ENCODE measurements around the gene STK38L. TPM values are rescaled to one million over a fixed set of nuclear protein-coding genes. Genes with fewer than 3 reads are reported as not detected.
A peak's percentile ranks its signal among the peaks of the same experiment; 100 is the strongest.

STK38L gene
- total RNA-seq, 1 donor from 2014 or later, result 22.2 TPM

- ATAC-seq (no peak), DNase-seq (no peak)
- Histone ChIP-seq H3K4me3 (peak overlapping the region; percentile 78), H3K9me3 (no peaks in the 10 kb centered on the region), H3K27me3 (ENCODE audit: low read depth) (no peaks in the 10 kb centered on the region), H3K36me3 (peaks cover 3% of the 10 kb centered on the region), H3K27ac (no peak overlapping the region), H3K4me1 (peaks cover 23% of the 10 kb centered on the region)
- TF ChIP-seq CTCF (IDR thresholded peaks at IDR 0.05), result no peak
- intact Hi-C loops (cut with DNase I), result no loop called here
Measured at GRCh38 chr12:27331927-27332324, 87.8 kb downstream of the STK38L start.

DNA sequence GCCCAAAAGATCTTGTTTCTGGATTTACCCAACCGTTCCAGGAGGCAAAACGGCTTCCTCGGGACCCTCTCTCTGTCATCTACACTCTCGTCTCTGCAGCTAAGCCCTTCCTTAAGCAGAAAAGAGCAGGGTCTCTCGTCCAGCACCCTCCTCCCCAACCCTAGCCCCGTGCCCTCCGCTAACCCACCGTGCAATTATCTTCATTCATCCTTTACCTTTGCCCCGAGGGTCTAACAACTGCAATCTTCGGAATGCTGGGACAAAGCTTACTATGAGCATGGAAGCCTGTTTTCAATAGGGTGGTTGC is 88.3 kb downstream of the STK38L start:
- DNase-seq (no peak), ATAC-seq (peak in 1 of 2 donors; percentile 2)
- Histone ChIP-seq H3K4me3 (peak overlapping the region; percentile 78), H3K4me1 (peaks cover 23% of the 10 kb centered on the region), H3K27me3 (ENCODE audit: low read depth) (no peaks in the 10 kb centered on the region), H3K9me3 (no peaks in the 10 kb centered on the region), H3K27ac (no peak overlapping the region), H3K36me3 (peaks cover 3% of the 10 kb centered on the region)
- no peak for TF ChIP-seq CTCF (IDR thresholded peaks at IDR 0.05)
- intact Hi-C loops (cut with DNase I), result no loop called here

DNA sequence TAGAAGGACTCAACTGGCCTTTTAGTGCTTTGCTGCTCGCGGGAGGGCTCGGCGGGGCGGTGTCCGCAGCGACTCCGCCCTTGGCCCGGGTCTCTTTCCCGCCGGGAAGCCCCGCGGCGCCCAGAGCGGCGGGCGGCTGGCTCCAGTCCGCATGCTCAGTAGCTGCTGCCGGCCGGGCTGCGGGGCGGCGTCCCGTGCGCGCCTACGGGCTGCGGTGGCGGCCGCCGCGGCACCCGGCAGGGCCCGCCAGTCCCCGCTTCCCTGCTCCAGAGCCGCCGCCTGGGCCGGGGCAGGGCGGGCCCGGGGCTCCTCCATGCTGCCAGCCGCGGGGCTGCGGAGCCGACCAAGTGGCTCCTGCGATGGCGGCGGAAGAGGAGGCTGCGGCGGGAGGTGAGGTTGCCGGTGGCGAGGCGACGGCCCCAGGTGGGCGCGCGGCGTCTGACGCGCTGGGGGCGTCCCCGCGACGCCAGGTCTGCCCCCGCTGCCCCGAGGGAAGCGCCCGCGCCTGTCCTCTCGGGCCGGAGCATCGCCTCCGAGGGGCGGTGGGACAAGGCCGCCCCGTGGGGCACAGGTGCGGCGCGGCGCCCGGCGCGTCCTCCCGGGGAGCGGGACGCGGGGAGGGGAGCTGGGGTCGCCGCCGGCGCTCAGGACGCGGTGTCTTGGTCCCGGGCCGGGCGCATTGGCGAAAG is 88.8 kb downstream of the STK38L start, which contains the start of gene BMAL2:
BMAL2 (plus strand) TSS at position 123 of the 689 bp plus-strand sequence; CDS start at position 360, 237 bp downstream.
- intact Hi-C loops (cut with DNase I), result no loop called here
- Histone ChIP-seq H3K9me3 (no peaks in the 10 kb centered on the region), H3K27me3 (ENCODE audit: low read depth) (no peaks in the 10 kb centered on the region), H3K4me3 (peak within 1 kb of the TSS; percentile 78), H3K27ac (no peak within 1 kb of the TSS), H3K4me1 (peaks cover 23% of the 10 kb centered on the region), H3K36me3 (no peaks in the 10 kb centered on the region)
- DNase-seq (peak; percentile 52), ATAC-seq (peak; percentile 81 to 85)
- TF ChIP-seq CTCF (IDR thresholded peaks at IDR 0.05), result no peak

DNA sequence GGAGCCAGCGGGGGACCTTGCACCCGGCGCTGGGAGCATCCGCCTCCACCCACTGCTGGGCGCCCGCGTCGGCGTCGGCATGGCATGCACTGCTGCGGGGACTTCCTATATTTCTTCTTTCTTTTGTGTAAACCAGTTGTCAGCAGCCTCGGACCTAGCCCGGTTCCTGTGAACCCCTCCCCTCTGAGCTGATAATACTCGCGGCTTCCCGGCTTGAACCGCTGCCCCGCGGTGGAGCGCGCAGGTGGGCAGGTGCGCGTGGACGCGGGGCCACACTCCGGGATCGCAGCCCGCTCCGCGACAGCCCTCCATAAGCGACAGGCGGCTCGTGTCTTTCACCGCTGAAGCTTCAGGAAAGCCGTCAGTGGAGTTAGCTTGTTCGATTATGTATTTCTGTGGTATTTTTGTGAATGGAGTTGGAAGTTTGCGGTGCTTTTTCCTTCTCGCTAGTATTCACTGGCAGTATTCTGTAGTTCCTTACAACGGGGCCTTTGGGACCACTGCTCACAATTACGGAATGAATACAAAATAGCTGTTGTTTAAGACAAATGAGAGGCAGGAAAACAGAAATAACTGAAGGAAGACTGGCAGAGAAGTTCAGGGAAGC is 89.4 kb downstream of the STK38L start:
- Histone ChIP-seq H3K4me1 (peaks cover 23% of the 10 kb centered on the region), H3K27ac (no peak overlapping the region), H3K27me3 (ENCODE audit: low read depth) (no peaks in the 10 kb centered on the region), H3K9me3 (no peaks in the 10 kb centered on the region), H3K4me3 (peak overlapping the region; percentile 78), H3K36me3 (no peaks in the 10 kb centered on the region)
- TF ChIP-seq CTCF (IDR thresholded peaks at IDR 0.05), result no peak
- ATAC-seq, result peak; percentile 50 to 60
- DNase-seq, result peak; percentile 72
- intact Hi-C loops (cut with DNase I), result no loop called here

DNA sequence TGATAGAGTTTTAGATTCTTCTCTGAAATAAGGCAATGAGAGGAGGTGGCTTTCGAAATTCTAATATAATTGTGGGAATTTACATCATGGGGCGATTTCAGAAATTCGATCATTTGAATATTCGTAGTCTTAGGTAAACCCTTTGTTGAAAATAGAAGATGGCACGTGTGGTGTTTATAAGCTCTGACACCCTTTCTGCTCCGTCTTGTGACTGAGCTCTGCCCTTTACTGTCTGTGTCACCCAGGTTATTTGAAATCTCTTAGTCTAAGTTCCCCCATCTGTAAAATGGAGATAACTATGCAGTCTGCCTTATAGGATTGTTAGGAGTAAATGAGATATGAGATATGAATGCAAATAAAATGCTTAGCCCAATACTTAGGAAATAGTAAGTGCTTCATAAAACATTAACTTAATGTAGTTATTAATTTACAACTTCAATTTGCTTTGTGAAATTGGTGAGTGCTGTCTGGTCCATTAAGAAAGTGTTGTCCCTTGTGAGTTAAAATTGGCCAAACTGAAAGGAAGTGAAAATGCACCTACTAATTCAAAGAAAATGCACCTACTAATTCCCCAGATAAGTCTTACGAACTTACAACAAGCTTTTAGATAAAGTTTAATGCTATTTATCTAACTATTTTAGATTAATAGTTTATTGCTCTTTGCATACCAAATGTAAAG is 90.1 kb downstream of the STK38L start:
- intact Hi-C loops (cut with DNase I), result no loop called here
- TF ChIP-seq CTCF (IDR thresholded peaks at IDR 0.05), result no peak
- DNase-seq (no peak), ATAC-seq (no peak)
- Histone ChIP-seq H3K4me3 (peak overlapping the region; percentile 78), H3K27ac (no peak overlapping the region), H3K4me1 (peaks cover 23% of the 10 kb centered on the region), H3K9me3 (no peaks in the 10 kb centered on the region), H3K36me3 (no peaks in the 10 kb centered on the region), H3K27me3 (ENCODE audit: low read depth) (no peaks in the 10 kb centered on the region)
